Stimulated activated CD4-positive, alpha-beta T cell treated with anti-CD3 and anti-CD28 coated beads, TNF-alpha, amount 100 ng/mL, for 4 hours (primary cell): ENCODE data around the gene HS3ST6.
"Not testable (repeated sequence)": the region's sequence is repeated elsewhere in the genome, so short reads cannot be mapped to it uniquely, and the experiment has no call there.

Experiments
- DNase-seq, 3 experiments: peaks; one replicate each; pipeline ENCODE4 v3.0.0-alpha.2; 2020; ENCODE audit warnings: low read depth in 3 of 3

Gene HS3ST6

DNA sequence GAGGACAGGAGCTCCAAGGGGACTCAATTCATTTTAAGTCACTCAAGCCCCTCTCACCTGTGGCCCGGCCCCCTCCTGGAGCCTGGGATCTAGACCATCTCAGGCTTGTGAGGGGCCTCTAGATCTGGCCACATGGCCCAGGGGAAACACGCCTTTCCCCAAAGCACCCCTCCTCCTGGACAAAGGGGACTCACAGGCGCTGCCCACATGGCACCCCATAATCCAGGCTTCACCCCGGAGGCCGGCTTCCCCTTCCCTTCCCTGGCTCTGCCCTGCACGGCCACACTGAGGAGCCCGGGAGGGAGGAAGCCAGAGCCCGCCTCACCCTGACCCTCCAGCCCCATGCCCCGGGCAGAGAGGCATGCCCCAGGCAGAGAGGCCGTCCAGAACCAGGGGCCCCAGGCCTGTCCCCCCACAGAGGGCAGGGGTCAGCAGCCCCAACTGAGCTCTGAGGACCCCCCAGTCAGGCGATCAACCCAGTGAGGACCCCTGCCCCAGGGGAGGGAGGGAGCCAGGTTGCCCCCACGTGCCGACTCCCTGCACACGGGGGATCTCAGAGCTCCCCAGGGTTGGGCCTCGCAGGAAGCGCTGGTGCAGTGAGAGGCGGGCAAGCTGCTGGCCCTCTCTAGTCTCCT is 10.9 kb downstream of the HS3ST6 start:
- DNase-seq = no peak

DNA sequence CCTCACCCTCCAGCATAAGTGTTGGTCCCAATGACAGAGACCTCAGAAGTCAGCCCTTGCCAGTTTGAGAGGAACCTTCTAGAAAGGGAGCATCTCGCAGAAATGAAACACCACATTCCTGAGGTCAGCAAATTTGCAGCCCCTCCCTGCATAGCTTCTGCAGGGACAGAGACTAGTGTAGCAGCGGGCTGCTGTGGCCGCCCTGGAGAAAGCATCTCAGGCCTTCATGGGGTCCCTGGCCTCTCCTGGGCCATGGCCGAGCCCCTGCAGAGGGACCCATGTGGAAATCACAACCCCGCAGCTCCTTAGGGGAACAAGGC is 11.4 kb downstream of the HS3ST6 start:
- no peak for DNase-seq

GRCh38 chr16:1906055-1906845 is 12.0 kb downstream of the HS3ST6 start:
- DNase-seq = no peak

- DNase-seq = no peak
Measured at GRCh38 chr16:1903845-1904840, 14.1 kb downstream of the HS3ST6 start.

- DNase-seq = no peak
Measured at GRCh38 chr16:1903220-1903574, 15.0 kb downstream of the HS3ST6 start.

DNA sequence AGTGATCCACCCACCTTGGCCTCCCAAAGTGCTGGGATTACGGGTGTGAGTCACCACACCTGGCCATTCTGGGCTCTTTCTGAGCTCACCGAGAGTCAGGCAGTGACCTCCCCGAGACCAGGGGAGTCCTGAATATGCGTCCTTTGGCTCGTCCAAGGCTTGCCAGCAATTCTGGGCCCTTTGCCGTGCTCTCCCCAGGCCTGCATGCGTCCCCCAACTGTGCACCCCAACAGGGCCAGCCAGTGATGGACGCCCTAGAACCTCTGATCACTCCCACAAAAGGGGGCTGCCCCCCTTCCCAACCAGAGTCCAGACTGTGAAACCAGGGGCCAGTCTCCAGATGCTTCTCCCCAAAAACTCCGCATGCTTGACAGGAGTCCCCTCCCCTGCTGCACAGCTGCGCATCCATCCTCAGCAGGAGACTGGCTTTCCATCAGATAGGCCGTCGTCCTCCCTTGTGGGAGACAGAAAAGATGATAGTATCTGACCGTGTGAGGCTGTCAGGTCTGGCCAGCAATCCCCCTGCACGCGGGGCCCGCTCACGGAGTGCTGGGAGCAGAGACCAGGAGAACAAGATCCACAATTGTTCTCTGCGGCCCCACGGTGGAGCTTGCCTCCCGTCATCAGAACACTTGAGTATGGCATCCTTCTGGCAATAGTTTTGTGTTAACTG is 15.5 kb downstream of the HS3ST6 start:
- no peak for DNase-seq

- DNase-seq = no peak
Measured at GRCh38 chr16:1900452-1900774, 17.8 kb downstream of the HS3ST6 start.

DNA sequence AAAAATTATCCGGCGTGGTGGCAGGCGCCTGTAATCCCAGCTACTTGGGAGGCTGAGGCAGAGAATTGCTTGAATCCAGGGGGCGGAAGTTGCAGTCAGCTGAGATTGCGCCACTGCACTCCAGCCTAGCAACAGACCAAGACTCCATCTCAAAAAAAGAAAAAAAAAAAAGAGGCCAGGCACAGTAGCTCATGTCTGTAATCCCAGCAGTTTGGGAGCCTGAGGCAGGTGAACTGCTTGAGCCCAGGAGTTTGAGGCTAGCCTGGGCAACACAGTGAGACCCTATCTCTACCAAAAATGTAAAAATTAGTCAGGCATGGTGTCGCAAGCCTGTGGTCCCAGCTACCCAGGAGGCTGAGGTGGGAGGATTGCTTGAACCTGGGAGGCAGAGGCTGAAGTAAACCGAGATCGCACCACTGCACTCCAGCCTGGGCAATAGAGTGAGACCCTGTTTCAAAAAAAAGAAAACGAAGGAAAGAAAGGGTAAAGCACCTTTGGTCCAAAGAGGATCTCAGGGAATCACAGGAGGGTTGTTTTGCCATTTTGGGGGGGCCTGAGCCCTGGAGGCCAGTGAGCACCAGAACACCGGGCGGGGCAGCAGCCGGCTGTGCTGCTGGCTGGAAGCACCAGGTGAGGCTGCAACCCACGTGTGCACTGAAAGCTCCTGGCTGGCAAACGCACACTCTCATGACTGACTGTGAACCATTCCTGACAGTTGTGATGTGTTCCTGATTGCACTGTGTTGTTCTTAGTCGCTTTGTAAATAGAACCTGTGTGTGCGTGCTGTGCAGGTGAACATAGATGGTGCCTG is 18.4 kb downstream of the HS3ST6 start:
- DNase-seq = no peak

GRCh38 chr16:1897692-1898091 is 20.5 kb downstream of the HS3ST6 start:
- not testable (repeated sequence) for DNase-seq

GRCh38 chr16:1895949-1896675 is 22.1 kb downstream of the HS3ST6 start:
- DNase-seq = no peak

- DNase-seq = no peak
Measured at GRCh38 chr16:1895068-1895467, 23.1 kb downstream of the HS3ST6 start.

- no peak for DNase-seq
Measured at GRCh38 chr16:1890708-1891050, 27.5 kb downstream of the HS3ST6 start.

- no peak for DNase-seq
Measured at GRCh38 chr16:1890024-1890707, 28.0 kb downstream of the HS3ST6 start.

GRCh38 chr16:1887711-1888354 is 30.4 kb downstream of the HS3ST6 start:
- DNase-seq = no peak

DNA sequence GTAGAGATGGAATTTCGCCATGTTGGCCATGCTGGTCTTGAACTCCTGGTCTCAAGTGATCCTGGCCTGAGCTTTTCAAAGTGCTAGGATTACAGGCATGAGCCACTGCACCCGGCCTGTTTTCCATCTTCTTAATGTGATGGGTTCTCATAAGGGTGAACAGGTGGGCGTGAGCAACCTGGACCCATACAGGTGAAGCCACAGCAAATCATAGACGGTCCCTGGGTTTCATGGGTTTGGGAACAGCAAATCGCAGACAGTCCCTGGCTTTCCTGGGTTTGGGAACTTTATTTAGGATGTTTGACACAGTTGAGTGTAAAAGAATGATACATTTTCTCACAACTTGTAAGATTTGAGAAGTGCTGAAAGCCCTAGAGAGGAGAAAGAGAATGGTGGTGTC is 33.3 kb downstream of the HS3ST6 start:
- no peak for DNase-seq

GRCh38 chr16:1884155-1884760 is 34.0 kb downstream of the HS3ST6 start:
- DNase-seq = no peak

- not testable (repeated sequence) for DNase-seq
Measured at GRCh38 chr16:1881172-1881571, 37.0 kb downstream of the HS3ST6 start.

DNA sequence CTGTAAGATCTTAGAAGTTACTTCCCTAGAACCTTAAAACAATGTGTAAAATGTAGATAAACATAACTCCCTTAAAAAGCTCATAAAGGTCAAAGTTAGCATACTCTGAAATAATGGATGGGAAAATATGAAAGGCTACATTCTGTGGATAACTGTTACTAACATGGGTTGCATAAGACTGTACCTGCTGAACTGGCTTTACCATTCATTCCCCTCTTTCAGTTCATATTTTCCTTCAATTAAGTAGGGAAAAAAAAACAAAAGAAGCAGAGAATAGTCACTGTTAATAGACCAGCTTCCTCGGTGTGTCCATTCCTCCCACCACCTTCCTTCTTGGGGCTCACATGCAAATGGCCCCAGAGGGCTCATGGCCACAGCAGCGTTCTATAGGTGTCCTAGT is 38.7 kb downstream of the HS3ST6 start:
- no peak for DNase-seq

DNA sequence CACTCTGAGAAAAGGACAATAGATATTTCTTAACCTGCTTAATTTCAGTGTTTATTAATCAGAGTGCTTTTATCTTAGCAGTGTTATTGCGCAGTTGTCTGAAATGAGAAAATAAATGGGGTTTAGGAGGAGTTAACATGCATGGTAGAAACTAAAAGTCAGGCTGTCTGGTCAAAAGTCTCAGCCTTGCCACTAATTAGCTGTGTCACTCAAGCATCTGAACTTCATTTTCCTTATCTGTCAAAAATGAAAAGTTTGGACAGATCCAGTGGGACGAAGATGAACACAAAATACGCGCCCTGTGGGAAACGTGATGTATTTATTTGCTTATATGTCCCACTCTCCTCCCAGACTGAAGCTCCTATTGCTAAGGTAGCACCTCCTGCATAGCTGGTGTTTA is 40.0 kb downstream of the HS3ST6 start:
- no peak for DNase-seq
